ENCODE measurements around the gene MON1A.
"Not testable (repeated sequence)": the region's sequence is repeated elsewhere in the genome, so short reads cannot be mapped to it uniquely, and the experiment has no call there.

Gene MON1A

GRCh38 chr3:49929291-49930167, at the start of gene MON1A:
Gene MON1A (minus strand): TSS chr3:49929811. CDS start chr3:49913346, 16,465 bp downstream.
- DNase-seq (ENCODE audit: low read depth in 1 of 2, low spot score in 1 of 2), result peak; percentile 75 to 76

GRCh38 chr3:49976942-49977341, 47.3 kb upstream of the MON1A start:
- no peak for DNase-seq (ENCODE audit: low read depth in 1 of 2, low spot score in 1 of 2)

GRCh38 chr3:49972656-49973055, 43.0 kb upstream of the MON1A start:
- DNase-seq (ENCODE audit: low read depth in 1 of 2, low spot score in 1 of 2), result no peak

GRCh38 chr3:49968346-49968745, 38.7 kb upstream of the MON1A start:
- no peak for DNase-seq (ENCODE audit: low read depth in 1 of 2, low spot score in 1 of 2)

GRCh38 chr3:49967291-49967690, 37.7 kb upstream of the MON1A start:
- DNase-seq (ENCODE audit: low read depth in 1 of 2, low spot score in 1 of 2), result no peak

GRCh38 chr3:49966233-49966942, 36.8 kb upstream of the MON1A start:
- DNase-seq (ENCODE audit: low read depth in 1 of 2, low spot score in 1 of 2), result no peak

- DNase-seq (ENCODE audit: low read depth in 1 of 2, low spot score in 1 of 2), result no peak
Measured at GRCh38 chr3:49955636-49956035, 26.0 kb upstream of the MON1A start.

GRCh38 chr3:49952924-49953323, 23.3 kb upstream of the MON1A start:
- DNase-seq (ENCODE audit: low read depth in 1 of 2, low spot score in 1 of 2), result no peak

GRCh38 chr3:49942651-49943050, 13.0 kb upstream of the MON1A start:
- no peak for DNase-seq (ENCODE audit: low read depth in 1 of 2, low spot score in 1 of 2)

- DNase-seq (ENCODE audit: low read depth in 1 of 2, low spot score in 1 of 2), result no peak
Measured at GRCh38 chr3:49940667-49941249, 11.1 kb upstream of the MON1A start.

- DNase-seq (ENCODE audit: low read depth in 1 of 2, low spot score in 1 of 2), result peak; percentile 83 to 90
Measured at GRCh38 chr3:49939858-49940666, 10.5 kb upstream of the MON1A start, which contains the start of gene RBM6. Gene RBM6 (plus strand): TSS chr3:49940150. CDS start chr3:49962642, 22,492 bp downstream.

GRCh38 chr3:49937090-49937489, 7.5 kb upstream of the MON1A start:
- no peak for DNase-seq (ENCODE audit: low read depth in 1 of 2, low spot score in 1 of 2)

- DNase-seq (ENCODE audit: low read depth in 1 of 2, low spot score in 1 of 2), result not testable (repeated sequence)
Measured at GRCh38 chr3:49932281-49932680, 2.7 kb upstream of the MON1A start.

GRCh38 chr3:49930922-49931321, 1.3 kb upstream of the MON1A start:
- DNase-seq (ENCODE audit: low read depth in 1 of 2, low spot score in 1 of 2), result no peak

GRCh38 chr3:49930168-49930690, 618 bp upstream of the MON1A start:
- DNase-seq (ENCODE audit: low read depth in 1 of 2, low spot score in 1 of 2), result no peak

- no peak for DNase-seq (ENCODE audit: low read depth in 1 of 2, low spot score in 1 of 2)
Measured at GRCh38 chr3:49928481-49929017, 1.1 kb downstream of the MON1A start.

GRCh38 chr3:49927798-49928197, 1.8 kb downstream of the MON1A start:
- DNase-seq (ENCODE audit: low read depth in 1 of 2, low spot score in 1 of 2), result no peak

- no peak for DNase-seq (ENCODE audit: low read depth in 1 of 2, low spot score in 1 of 2)
Measured at GRCh38 chr3:49926117-49926728, 3.4 kb downstream of the MON1A start.

GRCh38 chr3:49925485-49925884, 4.1 kb downstream of the MON1A start:
- no peak for DNase-seq (ENCODE audit: low read depth in 1 of 2, low spot score in 1 of 2)

- no peak for DNase-seq (ENCODE audit: low read depth in 1 of 2, low spot score in 1 of 2)
Measured at GRCh38 chr3:49924683-49925082, 4.9 kb downstream of the MON1A start.

Data from activated T-helper 1 cell treated with anti-CD3 and anti-CD28 coated beads, Interleukin-2, amount 50 U/mL, for 16 hours (primary cell).